HUES6 (cell line): ENCODE data around the gene NPY4R.
"Not testable (repeated sequence)": the region's sequence is repeated elsewhere in the genome, so short reads cannot be mapped to it uniquely, and the experiment has no call there.

Source experiments
- H3K27ac ChIP-seq: 2 replicates; pipeline ENCODE4 v1.7.0; 2013; ENCODE audit warnings: low read depth, mild to moderate bottlenecking, low read length, inconsistent platforms
- H3K27me3 ChIP-seq: 2 replicates; pipeline ENCODE4 v1.6.1; 2013; ENCODE audit warnings: low read length; ENCODE audit not compliant: control insufficient read depth, insufficient read depth
- H3K36me3 ChIP-seq: 2 replicates; pipeline ENCODE4 v1.6.1; 2013; ENCODE audit warnings: low read length; ENCODE audit not compliant: control insufficient read depth, insufficient read depth
- H3K4me1 ChIP-seq: 2 replicates; pipeline ENCODE4 v1.6.1; 2013; ENCODE audit warnings: low read length; ENCODE audit not compliant: control insufficient read depth, insufficient read depth
- H3K4me3 ChIP-seq: 2 replicates; pipeline ENCODE4 v1.5.1; 2013; ENCODE audit warnings: low read depth, low read length
- H3K9ac ChIP-seq: one replicate; pipeline ENCODE4 v1.6.1; 2013; ENCODE audit warnings: mild to moderate bottlenecking, low read length
- H3K9me3 ChIP-seq: 2 replicates; pipeline ENCODE4 v1.6.1; 2013; ENCODE audit warnings: low read depth, low read length; ENCODE audit not compliant: control insufficient read depth, insufficient read depth

NPY4R gene

GRCh38 chr10:46455992-46456391 lies 9.8 kb downstream of the NPY4R start:
- H3K27me3 ChIP-seq, H3K9ac ChIP-seq, H3K36me3 ChIP-seq, H3K4me1 ChIP-seq, H3K9me3 ChIP-seq, H3K4me3 ChIP-seq, H3K27ac ChIP-seq: not testable (repeated sequence)

- H3K36me3 ChIP-seq, result not testable (repeated sequence)
Observed at GRCh38 chr10:46451365-46451764, 14.4 kb downstream of the NPY4R start.

GRCh38 chr10:46450829-46451228 lies 14.9 kb downstream of the NPY4R start:
- not testable (repeated sequence) for H3K4me1 ChIP-seq, H3K36me3 ChIP-seq, H3K27me3 ChIP-seq, H3K4me3 ChIP-seq, H3K9me3 ChIP-seq, H3K9ac ChIP-seq, H3K27ac ChIP-seq

More at GRCh38 chr10:46451365-46451764, 14.4 kb downstream of the NPY4R start:
- not testable (repeated sequence) for H3K9ac ChIP-seq, H3K27ac ChIP-seq, H3K27me3 ChIP-seq, H3K9me3 ChIP-seq, H3K4me3 ChIP-seq, H3K4me1 ChIP-seq

GRCh38 chr10:46447439-46447838 lies 18.3 kb downstream of the NPY4R start:
- H3K9ac ChIP-seq, H3K4me3 ChIP-seq, H3K36me3 ChIP-seq, H3K27ac ChIP-seq, H3K4me1 ChIP-seq, H3K9me3 ChIP-seq, H3K27me3 ChIP-seq: not testable (repeated sequence)

GRCh38 chr10:46445389-46446122 lies 20.2 kb downstream of the NPY4R start:
- H3K4me3 ChIP-seq, H3K4me1 ChIP-seq, H3K9me3 ChIP-seq: not testable (repeated sequence)

GRCh38 chr10:46443422-46443821 lies 22.3 kb downstream of the NPY4R start:
- not testable (repeated sequence) for H3K9me3 ChIP-seq, H3K4me1 ChIP-seq, H3K36me3 ChIP-seq, H3K4me3 ChIP-seq, H3K27ac ChIP-seq, H3K9ac ChIP-seq, H3K27me3 ChIP-seq

More at GRCh38 chr10:46445389-46446122, 20.2 kb downstream of the NPY4R start:
- H3K36me3 ChIP-seq, H3K27ac ChIP-seq, H3K27me3 ChIP-seq, H3K9ac ChIP-seq: not testable (repeated sequence)

GRCh38 chr10:46442706-46443275 lies 23.0 kb downstream of the NPY4R start:
- not testable (repeated sequence) for H3K9me3 ChIP-seq

GRCh38 chr10:46441837-46442278 lies 23.9 kb downstream of the NPY4R start:
- not testable (repeated sequence) for H3K27me3 ChIP-seq, H3K27ac ChIP-seq, H3K9ac ChIP-seq

More at GRCh38 chr10:46442706-46443275, 23.0 kb downstream of the NPY4R start:
- not testable (repeated sequence) for H3K27ac ChIP-seq, H3K27me3 ChIP-seq, H3K4me3 ChIP-seq, H3K36me3 ChIP-seq, H3K9ac ChIP-seq, H3K4me1 ChIP-seq

GRCh38 chr10:46440942-46441341 lies 24.8 kb downstream of the NPY4R start:
- H3K36me3 ChIP-seq, H3K27ac ChIP-seq, H3K9ac ChIP-seq, H3K4me1 ChIP-seq, H3K27me3 ChIP-seq, H3K9me3 ChIP-seq, H3K4me3 ChIP-seq: not testable (repeated sequence)

More at GRCh38 chr10:46441837-46442278, 23.9 kb downstream of the NPY4R start:
- H3K4me3 ChIP-seq, H3K4me1 ChIP-seq, H3K36me3 ChIP-seq, H3K9me3 ChIP-seq: not testable (repeated sequence)

GRCh38 chr10:46423550-46423949 lies 42.2 kb downstream of the NPY4R start:
- H3K9ac ChIP-seq, H3K9me3 ChIP-seq, H3K27ac ChIP-seq, H3K36me3 ChIP-seq, H3K4me1 ChIP-seq, H3K27me3 ChIP-seq, H3K4me3 ChIP-seq: not testable (repeated sequence)

- not testable (repeated sequence) for H3K9me3 ChIP-seq, H3K4me3 ChIP-seq, H3K27me3 ChIP-seq, H3K27ac ChIP-seq, H3K4me1 ChIP-seq, H3K36me3 ChIP-seq, H3K9ac ChIP-seq
Observed at GRCh38 chr10:46419570-46420379, 46.0 kb downstream of the NPY4R start.
